Lung (tissue), 12 donors: Measurements from ENCODE around the gene PRAMEF20. TPM values are rescaled to one million over a fixed set of nuclear protein-coding genes. Genes with fewer than 3 reads are reported as not detected.
"Not testable (repeated sequence)": the region's sequence is repeated elsewhere in the genome, so short reads cannot be mapped to it uniquely, and the experiment has no call there.

ENCODE experiments used
- ATAC-seq: fragments of 200-7000 bp; cut with Tn5 transposase; one replicate; pipeline ENCODE4 v1.9.1; 2020; ENCODE audit warnings: moderate number of reproducible peaks; ENCODE audit not compliant: insufficient read depth, low FRiP score
- DNase-seq, 3 donors: peaks; one replicate each; pipeline ENCODE4 v3.0.0-alpha.2; 2013 to 2017
- H3K27ac ChIP-seq, 2 donors: one replicate each; pipeline ENCODE4 v1.5.1; 2013; ENCODE audit warnings: mild to moderate bottlenecking in 2 of 2, moderate library complexity in 2 of 2, control low read depth in 1 of 2, inconsistent platforms in 1 of 2, low read depth in 1 of 2, low read length in 1 of 2
- H3K27me3 ChIP-seq, 3 donors: one replicate each; pipeline ENCODE4 v1.5.1; 2013; ENCODE audit warnings: low read length in 2 of 3; ENCODE audit not compliant: control insufficient read depth in 3 of 3, insufficient read depth in 3 of 3
- H3K36me3 ChIP-seq, 4 donors: one replicate each; pipeline ENCODE4 v1.5.1; 2013; ENCODE audit warnings: low read length in 4 of 4, mild to moderate bottlenecking in 1 of 4, moderate library complexity in 1 of 4; ENCODE audit not compliant: control insufficient read depth in 4 of 4, insufficient read depth in 4 of 4
- H3K4me1 ChIP-seq, 5 donors: one replicate each; pipeline ENCODE4 v1.5.1; 2013; ENCODE audit warnings: low read length in 5 of 5, mild to moderate bottlenecking in 2 of 5, moderate library complexity in 1 of 5; ENCODE audit not compliant: control insufficient read depth in 5 of 5, insufficient read depth in 5 of 5
- H3K4me3 ChIP-seq: one replicate; pipeline ENCODE4 v1.5.1; 2013; ENCODE audit warnings: mild to moderate bottlenecking, control low read depth, moderate library complexity
- H3K9ac ChIP-seq, 2 donors: one replicate each; pipeline ENCODE4 v1.5.1; 2013; ENCODE audit warnings: low read length in 2 of 2, control low read depth in 1 of 2; ENCODE audit not compliant: insufficient read depth in 1 of 2
- H3K9me3 ChIP-seq, 4 donors: one replicate each; pipeline ENCODE4 v1.5.1; 2013; ENCODE audit warnings: low read length in 3 of 4, mild to moderate bottlenecking in 1 of 4, moderate library complexity in 1 of 4; ENCODE audit not compliant: control insufficient read depth in 4 of 4, insufficient read depth in 3 of 4
- WGBS, 2 donors: extraction: QIAGEN DNeasy Blood & Tissue Kit; methylation state at CpG; one replicate each; pipeline ENCODE4 v1.1.7; 2013; 5-methylcytosine and 5-hydroxymethylcytosine counted together
- polyA plus RNA-seq, 2 donors: library from polyadenylated mRNA; stranded (reverse); fragments of 200-250 nt; gene quantifications; one replicate each; pipeline ENCODE4 v1.2.1, GENCODE V29; 2013
- total RNA-seq, 2 donors: library from RNA; depleted of rRNA in 1 of 2; stranded (reverse); fragments of >200 nt in 1 of 2; gene quantifications; one replicate each; pipeline ENCODE4 v1.2.1, GENCODE V29; 2014 to 2021
- TF ChIP-seq, protein P1 (sequence below): IDR thresholded peaks from 2 replicates; pipeline ENCODE4 v1.5.1; 2012; ENCODE audit warnings: mild to moderate bottlenecking; ENCODE audit errors: control extremely low read depth, extremely low read depth
- donor health status: control.
- donor health status: control.
- donor health status: Bipolar disorder and iron deficiency.
- donor health status: healthy.
- donor health status: DM: yes; HTN: yes; CAD: no.

PRAMEF20 gene
- total and polyA plus RNA-seq, 4 donors: not detected

DNA sequence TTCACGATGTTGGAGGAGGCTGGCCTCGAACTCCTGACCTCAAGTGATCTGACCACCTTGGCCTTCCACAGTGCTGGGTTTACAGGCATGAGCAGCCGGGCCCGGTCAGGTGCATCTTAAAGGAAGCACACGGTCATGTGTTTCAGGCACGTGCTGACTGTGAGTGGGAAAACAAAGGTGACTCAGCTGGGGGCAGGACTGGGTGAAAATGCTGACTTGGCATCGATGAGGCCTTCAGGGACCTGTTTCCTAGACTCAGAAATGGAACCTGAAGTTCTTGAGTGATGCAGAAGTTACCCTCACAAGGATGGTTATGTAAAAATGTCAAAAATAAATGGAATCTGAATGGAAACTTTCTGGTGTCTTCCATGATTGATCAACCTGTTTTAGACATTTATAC lies 17.2 kb upstream of the PRAMEF20 start:
- not testable (repeated sequence) for H3K4me3 ChIP-seq, H3K27ac ChIP-seq, H3K27me3 ChIP-seq, H3K9ac ChIP-seq, ATAC-seq, H3K9me3 ChIP-seq, DNase-seq, H3K36me3 ChIP-seq, H3K4me1 ChIP-seq
- 80% methylated on average over 7 of the region's 7 CpGs for WGBS, 2 donors

DNA sequence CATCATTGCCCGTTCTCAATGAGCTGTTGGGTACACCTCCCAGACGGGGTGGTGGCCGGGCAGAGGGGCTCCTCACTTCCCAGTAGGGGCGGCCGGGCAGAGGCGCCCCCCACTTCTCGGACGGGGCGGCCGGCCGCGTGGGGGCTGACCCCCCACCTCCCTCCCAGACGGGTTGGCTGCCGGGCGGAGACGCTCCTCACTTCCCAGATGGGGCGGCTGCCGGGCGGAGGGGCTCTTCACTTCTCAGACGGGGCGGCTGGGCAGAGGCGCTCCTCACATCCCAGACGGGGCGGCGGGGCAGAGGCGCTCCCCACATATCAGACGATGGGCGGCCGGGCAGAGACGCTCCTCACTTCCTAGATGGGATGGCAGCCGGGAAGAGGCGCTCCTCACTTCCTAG lies 15.5 kb upstream of the PRAMEF20 start:
- not testable (repeated sequence) for H3K9me3 ChIP-seq, H3K36me3 ChIP-seq, H3K4me1 ChIP-seq, H3K9ac ChIP-seq, H3K27me3 ChIP-seq, DNase-seq, H3K27ac ChIP-seq, H3K4me3 ChIP-seq, ATAC-seq
- 94 to 96% methylated on average over 31 to 32 of the region's 32 CpGs for WGBS, 2 donors

DNA sequence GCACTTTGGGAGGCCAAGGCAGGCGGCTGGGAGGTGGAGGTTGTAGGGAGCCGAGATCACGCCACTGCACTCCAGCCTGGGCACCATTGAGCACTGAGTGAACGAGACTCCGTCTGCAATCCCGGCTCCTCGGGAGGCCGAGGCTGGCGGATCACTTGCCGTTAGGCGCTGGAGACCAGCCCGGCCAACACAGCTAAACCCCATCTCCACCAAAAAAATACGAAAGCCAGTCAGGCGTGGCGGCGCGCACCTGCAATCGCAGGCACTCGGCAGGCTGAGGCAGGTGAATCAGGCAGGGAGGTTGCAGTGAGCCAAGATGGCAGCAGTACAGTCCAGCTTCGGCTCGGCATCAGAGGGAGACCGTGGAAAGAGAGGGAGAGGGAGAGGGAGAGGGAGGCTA lies 14.9 kb upstream of the PRAMEF20 start:
- not testable (repeated sequence) for DNase-seq, ATAC-seq, H3K27me3 ChIP-seq, H3K9ac ChIP-seq, H3K27ac ChIP-seq, H3K9me3 ChIP-seq, H3K36me3 ChIP-seq, H3K4me3 ChIP-seq, H3K4me1 ChIP-seq
- WGBS, 2 donors: 95 to 96% methylated on average over 22 of the region's 22 CpGs

DNA sequence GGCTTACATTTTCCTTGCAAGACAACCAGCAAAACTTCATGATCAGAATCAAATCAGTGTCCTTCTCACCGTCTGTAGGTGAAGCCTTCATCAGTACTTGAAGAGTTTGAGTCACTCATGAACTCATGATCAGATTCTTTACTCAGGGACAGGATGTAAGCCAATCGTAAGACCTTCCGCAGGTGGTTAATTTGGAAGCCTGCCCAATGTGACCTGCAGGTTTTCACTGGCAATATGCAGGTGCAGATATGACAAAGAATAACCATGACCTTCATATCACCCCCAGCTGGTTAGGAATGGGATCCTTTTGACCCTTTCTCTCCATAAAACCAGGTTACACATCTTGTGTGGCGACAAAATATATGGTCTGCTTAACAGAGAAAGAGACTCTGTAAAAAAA lies 2.4 kb upstream of the PRAMEF20 start:
- 73 to 85% methylated on average over 4 of the region's 4 CpGs for WGBS, 2 donors
- no peak overlapping the region for H3K9ac ChIP-seq
- no peak for ATAC-seq
- no peaks in the 10 kb centered on the region for H3K36me3 ChIP-seq
- H3K4me1 ChIP-seq: no peaks in the 10 kb centered on the region
- no peak overlapping the region for H3K27ac ChIP-seq
- H3K9me3 ChIP-seq: peaks cover 0 to 4% (median 0%) of the 10 kb centered on the region in 4 donors
- H3K4me3 ChIP-seq: no peak overlapping the region
- TF ChIP-seq, protein P1, sequence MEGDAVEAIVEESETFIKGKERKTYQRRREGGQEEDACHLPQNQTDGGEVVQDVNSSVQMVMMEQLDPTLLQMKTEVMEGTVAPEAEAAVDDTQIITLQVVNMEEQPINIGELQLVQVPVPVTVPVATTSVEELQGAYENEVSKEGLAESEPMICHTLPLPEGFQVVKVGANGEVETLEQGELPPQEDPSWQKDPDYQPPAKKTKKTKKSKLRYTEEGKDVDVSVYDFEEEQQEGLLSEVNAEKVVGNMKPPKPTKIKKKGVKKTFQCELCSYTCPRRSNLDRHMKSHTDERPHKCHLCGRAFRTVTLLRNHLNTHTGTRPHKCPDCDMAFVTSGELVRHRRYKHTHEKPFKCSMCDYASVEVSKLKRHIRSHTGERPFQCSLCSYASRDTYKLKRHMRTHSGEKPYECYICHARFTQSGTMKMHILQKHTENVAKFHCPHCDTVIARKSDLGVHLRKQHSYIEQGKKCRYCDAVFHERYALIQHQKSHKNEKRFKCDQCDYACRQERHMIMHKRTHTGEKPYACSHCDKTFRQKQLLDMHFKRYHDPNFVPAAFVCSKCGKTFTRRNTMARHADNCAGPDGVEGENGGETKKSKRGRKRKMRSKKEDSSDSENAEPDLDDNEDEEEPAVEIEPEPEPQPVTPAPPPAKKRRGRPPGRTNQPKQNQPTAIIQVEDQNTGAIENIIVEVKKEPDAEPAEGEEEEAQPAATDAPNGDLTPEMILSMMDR: no peak
- no peak for DNase-seq
- H3K27me3 ChIP-seq: peaks cover 0 to 3% (median 0%) of the 10 kb centered on the region in 3 donors

DNA sequence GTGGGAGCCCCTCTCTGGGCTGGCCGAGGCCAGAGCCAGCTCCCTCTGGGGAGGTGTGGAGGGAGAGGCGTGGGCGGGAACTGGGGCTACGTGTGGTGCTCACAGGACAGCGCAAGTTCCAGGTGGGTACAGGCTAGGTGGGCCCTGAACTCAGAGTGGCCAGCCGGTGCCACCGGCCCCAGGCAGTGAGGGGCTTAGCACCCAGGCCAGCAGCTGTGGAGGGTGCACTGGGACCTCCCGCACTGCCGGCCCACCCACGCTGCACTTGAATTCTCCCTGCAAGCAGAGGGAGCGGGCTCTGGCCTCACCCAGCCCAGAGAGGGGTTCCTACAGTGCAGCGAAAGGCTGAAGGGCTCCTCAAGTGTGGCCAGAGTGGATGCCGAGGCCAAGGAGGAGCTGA lies 20.2 kb downstream of the PRAMEF20 start:
- H3K4me3 ChIP-seq: no peak overlapping the region
- H3K9me3 ChIP-seq: peaks cover 0 to 14% (median 2%) of the 10 kb centered on the region in 4 donors
- no peaks in the 10 kb centered on the region for H3K36me3 ChIP-seq
- no peak overlapping the region for H3K27ac ChIP-seq
- TF ChIP-seq, protein P1: no peak
- no peaks in the 10 kb centered on the region for H3K27me3 ChIP-seq
- ATAC-seq: no peak
- no peak overlapping the region for H3K9ac ChIP-seq
- 89 to 94% methylated on average over 13 of the region's 13 CpGs for WGBS, 2 donors
- DNase-seq: no peak
- H3K4me1 ChIP-seq: no peaks in the 10 kb centered on the region
